Measurements from ENCODE around the gene GPALPP1.

- no peak for TF ChIP-seq CTCF (IDR thresholded peaks at IDR 0.05; ENCODE audit: low read length)
- no peak for TF ChIP-seq EZH2phosphoT487 (IDR thresholded peaks at IDR 0.05; ENCODE audit: low read length)
- no peak for TF ChIP-seq EZH2 (optimal IDR thresholded peaks at IDR 0.05; ENCODE audit: low read depth, low read length)
Observed at GRCh38 chr13:44989071-44989889, at the start of gene GPALPP1, which contains the start of gene NUFIP1.
